Fibroblast of lung (primary cell): ENCODE data around the gene P4HA1. TPM values are rescaled to one million over a fixed set of nuclear protein-coding genes. Genes with fewer than 3 reads are reported as not detected.

Experiments used
- DNase-seq, 2 donors: peaks; one replicate each; pipeline versions ENCODE4 v3.0.0 to v3.0.0-alpha.2; 2010; ENCODE audit warnings: low read depth in 2 of 2
- H2AFZ ChIP-seq: 2 replicates; pipeline ENCODE4 v1.5.1; 2012; ENCODE audit warnings: low read length, control low read depth, inconsistent platforms
- H3K27ac ChIP-seq: 2 replicates; pipeline ENCODE4 v1.5.1; 2011; ENCODE audit warnings: low read length, control low read depth; ENCODE audit not compliant: insufficient read depth
- H3K27me3 ChIP-seq: 2 replicates; pipeline ENCODE4 v1.5.1; 2011; ENCODE audit warnings: mild to moderate bottlenecking, low read length; ENCODE audit not compliant: control insufficient read depth, insufficient read depth
- H3K36me3 ChIP-seq: 2 replicates; pipeline ENCODE4 v1.5.1; 2011; ENCODE audit warnings: low read length; ENCODE audit not compliant: control insufficient read depth, insufficient read depth
- H3K4me1 ChIP-seq: 2 replicates; pipeline ENCODE4 v1.5.1; 2011; ENCODE audit warnings: low read length; ENCODE audit not compliant: control insufficient read depth, insufficient read depth; ENCODE audit errors: extremely low read depth
- H3K4me2 ChIP-seq: 2 replicates; pipeline ENCODE4 v1.5.1; 2011; ENCODE audit warnings: low read length, control low read depth; ENCODE audit not compliant: insufficient read depth; ENCODE audit errors: extremely low read depth
- H3K4me3 ChIP-seq, 4 experiments: fragments of 200-600 bp in 1 of 4; sonication (generic) in 1 of 4; replicated peaks in 1 of 4; 2 replicates each; pipeline ENCODE4 v1.5.1; 2011 to 2016; ENCODE audit warnings: low read length in 4 of 4, low read depth in 3 of 4, mild to moderate bottlenecking in 3 of 4, control low read depth in 2 of 4, inconsistent platforms in 1 of 4, mixed read lengths in 1 of 4; ENCODE audit not compliant: insufficient read depth in 1 of 4; ENCODE audit errors: control extremely low read depth in 1 of 4
- H3K79me2 ChIP-seq: 2 replicates; pipeline ENCODE4 v1.5.1; 2012; ENCODE audit warnings: mild to moderate bottlenecking, low read length, inconsistent platforms; ENCODE audit not compliant: control insufficient read depth, insufficient read depth
- H3K9ac ChIP-seq: 2 replicates; pipeline ENCODE4 v1.5.1; 2011; ENCODE audit warnings: mild to moderate bottlenecking, low read length, control low read depth; ENCODE audit not compliant: insufficient read depth
- H3K9me3 ChIP-seq: 2 replicates; pipeline ENCODE4 v1.5.1; 2012; ENCODE audit warnings: low read depth, low read length; ENCODE audit not compliant: control insufficient read depth, insufficient read depth
- H4K20me1 ChIP-seq: 2 replicates; pipeline ENCODE4 v1.5.1; 2011; ENCODE audit warnings: low read length; ENCODE audit not compliant: control insufficient read depth, insufficient read depth; ENCODE audit errors: extremely low read depth
- CTCF ChIP-seq, 2 donors: IDR thresholded peaks in 1 of 2; conservative IDR thresholded peaks in 1 of 2; 1 replicate in 1 of 2; 2 replicates in 1 of 2; pipeline ENCODE4 v1.5.1; 2011 to 2012; ENCODE audit warnings: low read length in 2 of 2, control low read depth in 1 of 2, inconsistent platforms in 1 of 2, low read depth in 1 of 2, mild to moderate bottlenecking in 1 of 2
- EZH2 ChIP-seq: IDR thresholded peaks from 2 replicates; pipeline ENCODE4 v1.5.1; 2012; ENCODE audit warnings: low read length, control low read depth, mild to moderate bottlenecking; ENCODE audit errors: missing control alignments
- polyA plus RNA-seq, 2 donors: library from polyadenylated mRNA; depleted of rRNA in 1 of 2; stranded (reverse) in 1 of 2; unstranded in 1 of 2; fragments of >200 nt; gene quantifications; 2 replicates each; pipeline ENCODE4 v1.2.1, GENCODE V29; 2011 to 2012; ENCODE audit warnings: missing spikeins in 1 of 2
- total RNA-seq: library from RNA; depleted of rRNA; stranded (reverse); fragments of >200 nt; gene quantifications from 2 replicates; pipeline ENCODE4 v1.2.1, GENCODE V29; 2014

Gene P4HA1
- total and polyA plus RNA-seq, 2 donors (not counting 1 experiment from before 2014, with no cell fraction given): 147 to 226 TPM

GRCh38 chr10:73018632-73019031, 78.0 kb downstream of the P4HA1 start:
- Histone ChIP-seq H3K27me3 (no peaks in the 10 kb centered on the region), H3K9me3 (no peaks in the 10 kb centered on the region), H3K27ac (no peak overlapping the region), H3K4me3 (no peak overlapping the region), H3K36me3 (peaks cover 4% of the 10 kb centered on the region), H3K79me2 (no peaks in the 10 kb centered on the region), H3K4me1 (peaks cover 5% of the 10 kb centered on the region), H3K9ac (no peak overlapping the region), H3K4me2 (peak overlapping the region; percentile 13), H2AFZ (no peak overlapping the region), H4K20me1 (no peaks in the 10 kb centered on the region)
- DNase-seq: no peak
- no peak for TF ChIP-seq EZH2
- TF ChIP-seq CTCF (conservative IDR thresholded peaks at IDR 0.05 in 1 of 2, IDR thresholded peaks at IDR 0.05 in 1 of 2; ENCODE audit: low read depth in 1 of 2, low read length in 2 of 2): no peak

- Histone ChIP-seq H3K27me3 (no peaks in the 10 kb centered on the region), H4K20me1 (no peaks in the 10 kb centered on the region), H3K9ac (no peak overlapping the region), H3K36me3 (peaks cover 4% of the 10 kb centered on the region), H2AFZ (no peak overlapping the region), H3K4me1 (peaks cover 5% of the 10 kb centered on the region), H3K79me2 (no peaks in the 10 kb centered on the region), H3K4me2 (peak overlapping the region; percentile 13), H3K9me3 (no peaks in the 10 kb centered on the region), H3K27ac (no peak overlapping the region), H3K4me3 (no peak overlapping the region)
- TF ChIP-seq EZH2 (no peak), CTCF (conservative IDR thresholded peaks at IDR 0.05 in 1 of 2, IDR thresholded peaks at IDR 0.05 in 1 of 2; ENCODE audit: low read depth in 1 of 2, low read length in 2 of 2) (no peak)
- DNase-seq: peak; percentile 4 to 30
Observed at GRCh38 chr10:73017955-73018480, 78.6 kb downstream of the P4HA1 start.

GRCh38 chr10:73015779-73016178, 80.9 kb downstream of the P4HA1 start:
- H3K36me3 ChIP-seq: peaks cover 6% of the 10 kb centered on the region
- H3K9ac ChIP-seq: no peak overlapping the region
- no peak overlapping the region for H2AFZ ChIP-seq
- H3K4me1 ChIP-seq: peaks cover 5% of the 10 kb centered on the region
- no peak overlapping the region for H3K4me3 ChIP-seq
- H3K4me2 ChIP-seq: no peak overlapping the region
- DNase-seq: no peak
- TF ChIP-seq CTCF (conservative IDR thresholded peaks at IDR 0.05 in 1 of 2, IDR thresholded peaks at IDR 0.05 in 1 of 2; ENCODE audit: low read depth in 1 of 2, low read length in 2 of 2): no peak
- TF ChIP-seq EZH2: no peak
- H3K9me3 ChIP-seq: no peaks in the 10 kb centered on the region
- no peaks in the 10 kb centered on the region for H3K27me3 ChIP-seq
- no peaks in the 10 kb centered on the region for H4K20me1 ChIP-seq
- no peak overlapping the region for H3K27ac ChIP-seq
- H3K79me2 ChIP-seq: no peaks in the 10 kb centered on the region
